OCI-LY7 (cell line): Measurements from ENCODE around the gene GAS1.

ENCODE experiments used
- EZH2phosphoT487 ChIP-seq: fragments of 200-600 bp; sonication (generic); IDR thresholded peaks from 2 replicates; pipeline ENCODE4 v1.6.1; 2018; ENCODE audit warnings: low read depth, borderline replicate concordance, mild to moderate bottlenecking, mixed run types, antibody characterized with exemption, low read length, moderate library complexity, mixed read lengths
- TF ChIP-seq, protein P1 (sequence below): fragments of 200-600 bp; sonication (generic); conservative IDR thresholded peaks from 2 replicates; pipeline ENCODE4 v1.5.1; 2014; ENCODE audit warnings: mild to moderate bottlenecking, antibody characterized with exemption, low read length, moderate library complexity, mixed read lengths

GRCh38 chr9:86947146-86948073 lies at the start of gene GAS1:
- TF ChIP-seq, protein P1, sequence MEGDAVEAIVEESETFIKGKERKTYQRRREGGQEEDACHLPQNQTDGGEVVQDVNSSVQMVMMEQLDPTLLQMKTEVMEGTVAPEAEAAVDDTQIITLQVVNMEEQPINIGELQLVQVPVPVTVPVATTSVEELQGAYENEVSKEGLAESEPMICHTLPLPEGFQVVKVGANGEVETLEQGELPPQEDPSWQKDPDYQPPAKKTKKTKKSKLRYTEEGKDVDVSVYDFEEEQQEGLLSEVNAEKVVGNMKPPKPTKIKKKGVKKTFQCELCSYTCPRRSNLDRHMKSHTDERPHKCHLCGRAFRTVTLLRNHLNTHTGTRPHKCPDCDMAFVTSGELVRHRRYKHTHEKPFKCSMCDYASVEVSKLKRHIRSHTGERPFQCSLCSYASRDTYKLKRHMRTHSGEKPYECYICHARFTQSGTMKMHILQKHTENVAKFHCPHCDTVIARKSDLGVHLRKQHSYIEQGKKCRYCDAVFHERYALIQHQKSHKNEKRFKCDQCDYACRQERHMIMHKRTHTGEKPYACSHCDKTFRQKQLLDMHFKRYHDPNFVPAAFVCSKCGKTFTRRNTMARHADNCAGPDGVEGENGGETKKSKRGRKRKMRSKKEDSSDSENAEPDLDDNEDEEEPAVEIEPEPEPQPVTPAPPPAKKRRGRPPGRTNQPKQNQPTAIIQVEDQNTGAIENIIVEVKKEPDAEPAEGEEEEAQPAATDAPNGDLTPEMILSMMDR = no peak
- TF ChIP-seq EZH2phosphoT487 = no peak
